ENCODE measurements around the gene CST9L.

DNA sequence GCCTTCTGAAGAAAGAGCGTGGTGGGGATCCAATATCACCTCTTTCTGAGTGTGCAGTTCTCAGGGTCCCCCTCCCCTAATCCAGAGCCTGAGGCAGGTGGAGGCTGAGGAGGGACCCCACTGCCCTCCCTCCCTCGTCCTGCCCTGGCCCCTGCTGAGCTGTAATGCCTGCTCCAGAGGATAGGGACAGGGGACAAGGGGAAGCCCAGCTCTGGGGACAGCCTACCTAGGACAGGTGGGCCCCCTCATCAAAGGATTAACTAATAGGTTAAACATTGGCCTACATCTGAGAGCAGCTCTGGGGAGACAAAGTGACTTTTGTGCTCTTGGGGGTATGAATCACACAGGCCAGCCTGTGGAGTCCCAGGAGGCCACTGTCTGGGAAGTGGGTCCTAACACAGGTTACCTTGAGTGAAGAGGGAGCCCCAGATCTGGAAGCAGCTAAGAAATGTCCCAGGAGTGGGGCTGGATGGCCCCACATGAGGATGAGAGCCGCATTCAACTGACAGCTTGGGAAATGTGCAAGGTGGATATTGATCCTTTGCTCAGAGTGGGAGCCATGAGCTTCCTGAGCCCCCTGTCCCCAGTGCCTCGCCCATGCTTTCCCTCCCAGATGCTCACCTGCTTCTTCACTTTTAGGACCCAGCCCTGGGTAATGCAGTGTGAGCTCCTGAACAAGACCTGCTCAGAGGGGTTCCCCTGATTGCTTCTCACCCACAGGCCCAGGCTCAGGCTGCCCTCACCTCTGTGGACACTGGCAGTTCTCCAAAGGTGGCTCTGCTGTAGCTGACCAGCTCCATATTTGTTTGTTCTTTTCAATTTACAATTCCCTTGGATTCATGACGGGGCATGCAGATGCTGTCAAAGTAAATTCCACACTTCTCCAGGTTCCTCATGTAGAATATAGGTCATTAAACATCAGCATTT is 17.8 kb upstream of the CST9L start:
- TF ChIP-seq, protein P1, sequence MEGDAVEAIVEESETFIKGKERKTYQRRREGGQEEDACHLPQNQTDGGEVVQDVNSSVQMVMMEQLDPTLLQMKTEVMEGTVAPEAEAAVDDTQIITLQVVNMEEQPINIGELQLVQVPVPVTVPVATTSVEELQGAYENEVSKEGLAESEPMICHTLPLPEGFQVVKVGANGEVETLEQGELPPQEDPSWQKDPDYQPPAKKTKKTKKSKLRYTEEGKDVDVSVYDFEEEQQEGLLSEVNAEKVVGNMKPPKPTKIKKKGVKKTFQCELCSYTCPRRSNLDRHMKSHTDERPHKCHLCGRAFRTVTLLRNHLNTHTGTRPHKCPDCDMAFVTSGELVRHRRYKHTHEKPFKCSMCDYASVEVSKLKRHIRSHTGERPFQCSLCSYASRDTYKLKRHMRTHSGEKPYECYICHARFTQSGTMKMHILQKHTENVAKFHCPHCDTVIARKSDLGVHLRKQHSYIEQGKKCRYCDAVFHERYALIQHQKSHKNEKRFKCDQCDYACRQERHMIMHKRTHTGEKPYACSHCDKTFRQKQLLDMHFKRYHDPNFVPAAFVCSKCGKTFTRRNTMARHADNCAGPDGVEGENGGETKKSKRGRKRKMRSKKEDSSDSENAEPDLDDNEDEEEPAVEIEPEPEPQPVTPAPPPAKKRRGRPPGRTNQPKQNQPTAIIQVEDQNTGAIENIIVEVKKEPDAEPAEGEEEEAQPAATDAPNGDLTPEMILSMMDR (IDR thresholded peaks at IDR 0.05; ENCODE audit: poor library complexity), result no peak
- TF ChIP-seq EZH2 (IDR thresholded peaks at IDR 0.05; ENCODE audit: borderline replicate concordance), result no peak
- TF ChIP-seq EZH2phosphoT487 (IDR thresholded peaks at IDR 0.05; ENCODE audit: low read depth, severe bottlenecking, unreplicated experiment), result no peak

Data from hepatocyte (in vitro differentiated cells).